ENCODE results near the gene TTC7B.

Gene TTC7B

GRCh38 chr14:90666571-90666970, 149.7 kb downstream of the TTC7B start:
- no peak for DNase-seq

GRCh38 chr14:90665321-90666000, 150.8 kb downstream of the TTC7B start:
- no peak for DNase-seq

DNA sequence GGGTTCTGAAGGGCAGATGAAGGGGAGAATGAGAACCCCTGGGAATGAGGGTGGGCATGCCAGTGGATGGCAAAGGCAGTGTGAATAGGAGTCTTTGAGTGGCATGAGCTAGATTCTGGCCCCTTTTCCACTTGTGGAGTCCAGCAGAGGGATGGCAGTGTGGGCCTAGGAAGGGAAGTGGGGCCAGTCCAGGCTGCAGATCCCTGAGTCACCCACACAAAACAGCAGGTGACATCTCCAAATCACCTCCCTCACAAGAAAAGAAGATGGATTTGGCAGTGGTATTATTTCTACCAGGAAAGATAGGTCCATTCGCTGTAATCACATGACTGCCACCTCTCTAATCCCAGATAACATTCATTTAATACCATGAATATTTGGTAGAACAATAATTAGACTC, 151.3 kb downstream of the TTC7B start:
- DNase-seq = no peak

DNA sequence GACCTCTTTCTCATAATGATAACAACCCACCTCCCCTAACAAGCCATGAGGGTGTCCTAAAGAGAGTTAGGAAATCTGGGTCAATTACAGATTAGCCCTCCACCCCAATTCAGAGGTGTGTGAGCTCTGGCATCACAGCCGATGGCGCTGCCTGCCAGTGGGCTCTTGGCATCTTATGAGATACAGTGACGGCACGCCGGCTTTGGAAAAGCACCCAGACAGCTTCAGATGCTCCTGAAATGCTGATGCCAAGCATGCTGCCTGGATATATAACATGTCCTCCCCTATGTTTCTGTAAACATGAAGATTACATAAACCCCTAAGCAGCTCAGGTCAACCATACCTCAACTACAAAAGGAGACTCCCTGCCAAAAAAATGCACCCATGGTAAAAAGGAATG, 152.6 kb downstream of the TTC7B start:
- no peak for DNase-seq

DNA sequence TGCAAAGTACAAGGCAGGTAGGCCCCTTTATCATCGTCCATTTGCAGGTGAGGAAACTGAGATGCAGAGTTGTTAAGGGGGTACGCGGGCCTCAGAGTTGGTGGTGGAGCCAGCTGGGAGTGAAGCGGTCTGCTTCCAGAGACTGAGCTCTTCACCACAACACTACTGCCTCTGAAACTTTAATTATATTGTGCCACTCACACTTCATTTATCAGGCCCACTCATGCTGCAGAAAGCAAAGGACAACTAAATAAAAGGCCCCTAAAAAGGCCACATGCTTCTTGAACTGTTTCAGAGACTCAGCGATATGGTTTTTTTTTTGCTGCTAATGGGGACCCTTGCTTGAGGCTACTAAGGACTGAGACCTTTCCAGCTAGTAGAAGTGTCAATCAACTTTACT, 153.1 kb downstream of the TTC7B start:
- no peak for DNase-seq

- DNase-seq = no peak
These were observed 154.4 kb downstream of the TTC7B start for GRCh38 chr14:90661866-90662265.

DNA sequence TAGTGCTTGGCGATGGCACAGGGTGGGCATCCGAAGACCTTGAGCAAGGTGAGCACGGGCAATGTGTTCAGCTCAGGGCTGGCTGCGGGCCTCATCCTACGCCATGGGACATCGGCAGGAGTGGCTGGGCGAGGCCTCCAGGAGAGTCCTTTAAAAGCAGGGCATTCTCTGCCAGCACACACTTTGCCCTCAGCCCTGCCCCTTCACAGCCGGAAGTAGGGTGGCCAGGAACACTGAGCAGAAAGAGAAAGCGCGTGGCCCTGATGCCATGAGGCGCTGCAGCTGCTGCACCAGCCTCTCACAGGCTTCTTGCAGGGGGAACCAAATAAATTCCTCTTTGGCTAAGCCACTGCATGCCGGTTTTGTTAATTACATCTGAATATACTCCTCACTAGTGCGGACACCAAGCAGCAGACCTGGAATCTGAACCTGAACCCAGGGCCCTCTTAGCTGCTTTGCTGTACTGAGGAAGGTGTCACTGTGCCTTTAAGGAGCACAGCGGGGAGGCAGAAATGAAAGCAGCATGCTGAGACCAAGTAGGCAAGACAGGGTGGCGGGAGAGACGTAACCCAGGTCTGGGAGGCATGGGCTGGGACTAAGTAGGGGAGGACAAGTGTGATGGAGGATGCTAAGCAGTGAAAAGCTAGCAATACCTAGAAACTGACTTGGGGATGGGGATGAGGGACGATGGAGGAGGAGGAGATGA, 155.2 kb downstream of the TTC7B start:
- DNase-seq = no peak

DNA sequence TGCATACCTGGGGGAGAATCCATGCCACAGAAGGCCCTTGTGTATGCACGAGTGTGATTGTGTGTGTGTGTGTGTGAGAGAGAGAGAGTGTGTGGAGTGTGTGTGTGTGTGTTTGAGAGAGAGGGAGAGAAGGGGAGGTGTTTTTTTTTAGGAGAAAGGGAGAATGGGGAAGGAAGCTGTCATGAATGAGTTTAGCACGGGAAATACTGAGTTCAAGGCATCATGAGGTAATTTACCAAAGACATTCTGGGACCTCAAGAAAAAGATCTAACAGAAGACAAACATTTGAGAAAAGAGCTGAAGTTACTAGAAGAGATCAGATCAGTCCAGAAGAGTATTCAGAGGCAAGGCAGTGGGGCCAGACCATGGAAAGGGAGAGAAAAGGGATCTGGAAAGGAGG, 157.1 kb downstream of the TTC7B start:
- DNase-seq = no peak

- no peak for DNase-seq
These were observed 157.7 kb downstream of the TTC7B start for GRCh38 chr14:90658541-90658967.

GRCh38 chr14:90656973-90657372, 159.3 kb downstream of the TTC7B start:
- DNase-seq = no peak

- no peak for DNase-seq
These were observed 160.4 kb downstream of the TTC7B start for GRCh38 chr14:90655829-90656228.

- DNase-seq = no peak
These were observed 161.4 kb downstream of the TTC7B start for GRCh38 chr14:90654831-90655276.

DNA sequence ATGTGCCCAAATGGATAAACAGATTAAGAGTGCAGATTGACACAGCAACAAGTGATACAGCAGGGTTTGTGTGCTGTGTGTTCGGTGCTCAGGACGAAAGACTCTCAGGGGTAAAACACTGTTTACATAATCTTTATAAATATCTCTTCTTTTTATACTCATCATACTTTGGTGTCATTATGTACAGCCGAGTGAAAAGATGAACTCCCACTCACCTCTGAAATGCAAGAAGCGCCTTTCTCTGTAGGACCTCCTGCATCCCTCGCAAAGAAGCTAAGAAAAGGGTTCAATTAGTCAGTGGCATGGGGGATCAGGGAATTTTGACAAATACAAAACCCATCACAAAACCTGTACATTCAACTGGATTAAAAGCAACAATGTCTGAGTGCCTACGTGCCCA, 163.6 kb downstream of the TTC7B start:
- no peak for DNase-seq

GRCh38 chr14:90651976-90652560, 164.2 kb downstream of the TTC7B start:
- no peak for DNase-seq

DNA sequence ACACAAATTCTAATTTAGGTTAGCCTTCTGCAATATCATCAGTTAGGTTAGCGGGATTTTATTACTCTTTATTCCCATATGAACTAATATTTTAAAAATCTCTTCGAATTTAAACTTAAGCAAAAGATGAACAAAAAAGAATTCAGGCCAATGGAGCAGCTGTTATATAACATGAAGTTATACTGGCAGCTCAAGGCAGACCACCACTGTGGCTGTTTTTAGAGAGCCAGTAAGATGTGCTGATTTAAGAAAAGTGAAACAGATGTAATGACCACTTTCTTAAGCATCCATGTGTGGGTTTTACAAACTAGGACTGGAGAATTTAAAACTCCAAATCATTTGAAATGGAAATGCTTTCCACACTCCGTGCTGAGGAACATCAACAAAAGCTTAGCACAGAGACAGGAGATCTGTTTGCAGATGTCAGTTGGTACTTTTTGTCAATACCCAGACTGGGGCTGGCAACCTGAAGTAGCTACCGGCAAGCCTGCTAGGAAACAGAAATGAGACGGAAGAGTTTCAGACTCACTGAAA, 164.9 kb downstream of the TTC7B start:
- no peak for DNase-seq

GRCh38 chr14:90649557-90650135, 166.6 kb downstream of the TTC7B start:
- no peak for DNase-seq

DNA sequence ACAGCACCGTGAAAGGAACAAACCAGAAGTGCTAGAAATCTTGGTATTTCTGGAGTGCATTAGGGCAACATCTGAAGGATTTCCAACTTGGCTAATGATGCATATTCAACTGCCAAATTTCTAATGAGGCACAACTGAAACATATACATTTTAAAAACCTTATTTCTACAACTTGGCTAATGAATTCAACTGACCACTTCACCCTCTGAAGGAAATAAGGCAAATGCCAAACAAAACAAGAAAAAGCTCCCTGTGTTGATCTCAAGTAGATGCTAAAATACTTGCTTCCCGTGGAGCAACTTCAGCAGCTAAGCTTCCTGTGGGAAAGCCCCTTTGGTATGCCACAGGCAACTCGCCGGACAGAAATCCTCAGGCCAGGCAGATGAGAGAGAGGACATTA, 167.1 kb downstream of the TTC7B start:
- no peak for DNase-seq

- no peak for DNase-seq
These were observed 167.8 kb downstream of the TTC7B start for GRCh38 chr14:90648421-90648820.

- DNase-seq = no peak
These were observed 168.7 kb downstream of the TTC7B start for GRCh38 chr14:90647473-90648005.

- DNase-seq = no peak
These were observed 170.3 kb downstream of the TTC7B start for GRCh38 chr14:90645842-90646443.

DNA sequence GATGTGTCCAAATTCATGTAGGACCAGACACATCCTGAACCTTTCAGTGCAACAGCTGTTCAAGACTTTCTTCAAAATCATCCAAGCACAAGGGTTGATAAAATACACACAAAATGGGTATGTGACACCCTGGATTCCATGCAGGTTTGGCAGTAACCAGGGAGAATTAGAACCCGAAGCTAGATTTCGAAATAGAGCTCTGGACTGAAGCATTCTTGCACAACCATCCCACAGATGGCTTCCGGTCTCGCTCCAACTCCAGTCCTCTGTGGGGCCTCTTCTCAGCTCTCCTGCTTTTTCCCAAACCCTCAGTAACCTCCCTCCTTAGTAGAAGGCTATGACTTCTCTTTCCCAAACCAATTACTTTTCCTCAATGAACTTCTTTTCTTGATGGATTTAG, 171.3 kb downstream of the TTC7B start:
- no peak for DNase-seq

GRCh38 chr14:90643982-90644670, 172.1 kb downstream of the TTC7B start:
- no peak for DNase-seq

Measured in GOT3 (cell line).